GM12873 (cell line): ENCODE results near the gene IRS2.

Experiments used
- CTCF ChIP-seq: IDR thresholded peaks from 2 replicates; pipeline ENCODE4 v1.5.1; 2012; ENCODE audit warnings: low read depth, mild to moderate bottlenecking, moderate library complexity, low read length, control low read depth; ENCODE audit not compliant: insufficient read depth; ENCODE audit errors: missing control alignments

The IRS2 gene

GRCh38 chr13:109792416-109793059 lies 6.2 kb upstream of the IRS2 start:
- no peak for TF ChIP-seq CTCF

GRCh38 chr13:109790942-109791605 lies 4.7 kb upstream of the IRS2 start:
- TF ChIP-seq CTCF = peak; percentile 34

- TF ChIP-seq CTCF = no peak
These were observed 3.7 kb upstream of the IRS2 start for GRCh38 chr13:109790086-109790485.

GRCh38 chr13:109789262-109789661 lies 2.9 kb upstream of the IRS2 start:
- TF ChIP-seq CTCF = no peak

GRCh38 chr13:109788372-109789111 lies 2.2 kb upstream of the IRS2 start:
- TF ChIP-seq CTCF = no peak

GRCh38 chr13:109787135-109787954 lies 962 bp upstream of the IRS2 start:
- TF ChIP-seq CTCF = no peak
